Endodermal cell (in vitro differentiated cells): Measurements from ENCODE around the gene IL25. TPM values are rescaled to one million over a fixed set of nuclear protein-coding genes. Genes with fewer than 3 reads are reported as not detected.

Source experiments
- DNase-seq: peaks from one replicate; pipeline ENCODE4 v3.0.0-alpha.2; 2017
- H3K27ac ChIP-seq: 2 replicates; pipeline ENCODE4 v1.5.1; 2013; ENCODE audit warnings: mild to moderate bottlenecking, low read depth, low read length, moderate library complexity
- H3K27me3 ChIP-seq: 2 replicates; pipeline ENCODE4 v1.6.1; 2013; ENCODE audit warnings: mild to moderate bottlenecking, low read length, moderate library complexity; ENCODE audit not compliant: insufficient read depth, control insufficient read depth, poor library complexity, severe bottlenecking
- H3K36me3 ChIP-seq: 2 replicates; pipeline ENCODE4 v1.7.0; 2013; ENCODE audit warnings: mild to moderate bottlenecking, low read length, moderate library complexity; ENCODE audit not compliant: control insufficient read depth, insufficient read depth
- H3K4me1 ChIP-seq: one replicate; pipeline ENCODE4 v1.7.0; 2013; ENCODE audit warnings: low read length; ENCODE audit not compliant: control insufficient read depth, insufficient read depth
- H3K4me3 ChIP-seq: 2 replicates; pipeline ENCODE4 v1.5.1; 2013; ENCODE audit warnings: mild to moderate bottlenecking, low read length, moderate library complexity
- H3K9ac ChIP-seq: 2 replicates; pipeline ENCODE4 v1.6.1; 2013; ENCODE audit warnings: mild to moderate bottlenecking, low read length, moderate library complexity; ENCODE audit not compliant: poor library complexity, severe bottlenecking; ENCODE audit errors: extremely low read depth
- H3K9me3 ChIP-seq: 2 replicates; pipeline ENCODE4 v1.6.1; 2013; ENCODE audit warnings: mild to moderate bottlenecking, low read length, moderate library complexity; ENCODE audit not compliant: control insufficient read depth
- H3K27ac Mint-ChIP-seq: 2 replicates; pipeline ENCODE4 v1.8.0; 2020; ENCODE audit warnings: mixed read lengths
- H3K27me3 Mint-ChIP-seq: 2 replicates; pipeline ENCODE4 v1.8.0; 2021; ENCODE audit warnings: mild to moderate bottlenecking, mixed read lengths; ENCODE audit not compliant: insufficient read depth
- H3K36me3 Mint-ChIP-seq: 2 replicates; pipeline ENCODE4 v1.8.0; 2020; ENCODE audit warnings: low read depth, mixed read lengths
- H3K4me1 Mint-ChIP-seq: 2 replicates; pipeline ENCODE4 v1.8.0; 2020; ENCODE audit warnings: mixed read lengths
- H3K4me3 Mint-ChIP-seq: 2 replicates; pipeline ENCODE4 v1.8.0; 2020; ENCODE audit warnings: mild to moderate bottlenecking, moderate library complexity, mixed read lengths
- H3K9me3 Mint-ChIP-seq: 2 replicates; pipeline ENCODE4 v1.8.0; 2020; ENCODE audit warnings: mild to moderate bottlenecking, mixed read lengths
- CTCF ChIP-seq: fragments of 200-600 bp; sonication (generic); conservative IDR thresholded peaks from 2 replicates; pipeline ENCODE4 v1.5.0; 2021; ENCODE audit warnings: antibody characterized with exemption, mild to moderate bottlenecking
- WGBS, 2 experiments: methylation state at CpG; one replicate each; pipeline versions ENCODE4 v1.1.5 to v1.1.7; 2013; ENCODE audit warnings: missing lambda C conversion rate in 2 of 2, mixed read lengths in 1 of 2; ENCODE audit not compliant: insufficient coverage in 1 of 2, insufficient read length in 1 of 2; 5-methylcytosine and 5-hydroxymethylcytosine counted together
- total RNA-seq, 2 donors: library from RNA; stranded (reverse); fragmentation: NEBNext Ultra II Directional in 1 of 2; extraction: Animal tissue kit (Norgen Biotek cat#: 25700) in 1 of 2; gene quantifications; 2 replicates in 1 of 2; 3 replicates in 1 of 2; pipeline ENCODE4 v1.2.1, GENCODE V29; 2021

IL25 gene
- total RNA-seq, 2 donors from 2014 or later = not detected

DNA sequence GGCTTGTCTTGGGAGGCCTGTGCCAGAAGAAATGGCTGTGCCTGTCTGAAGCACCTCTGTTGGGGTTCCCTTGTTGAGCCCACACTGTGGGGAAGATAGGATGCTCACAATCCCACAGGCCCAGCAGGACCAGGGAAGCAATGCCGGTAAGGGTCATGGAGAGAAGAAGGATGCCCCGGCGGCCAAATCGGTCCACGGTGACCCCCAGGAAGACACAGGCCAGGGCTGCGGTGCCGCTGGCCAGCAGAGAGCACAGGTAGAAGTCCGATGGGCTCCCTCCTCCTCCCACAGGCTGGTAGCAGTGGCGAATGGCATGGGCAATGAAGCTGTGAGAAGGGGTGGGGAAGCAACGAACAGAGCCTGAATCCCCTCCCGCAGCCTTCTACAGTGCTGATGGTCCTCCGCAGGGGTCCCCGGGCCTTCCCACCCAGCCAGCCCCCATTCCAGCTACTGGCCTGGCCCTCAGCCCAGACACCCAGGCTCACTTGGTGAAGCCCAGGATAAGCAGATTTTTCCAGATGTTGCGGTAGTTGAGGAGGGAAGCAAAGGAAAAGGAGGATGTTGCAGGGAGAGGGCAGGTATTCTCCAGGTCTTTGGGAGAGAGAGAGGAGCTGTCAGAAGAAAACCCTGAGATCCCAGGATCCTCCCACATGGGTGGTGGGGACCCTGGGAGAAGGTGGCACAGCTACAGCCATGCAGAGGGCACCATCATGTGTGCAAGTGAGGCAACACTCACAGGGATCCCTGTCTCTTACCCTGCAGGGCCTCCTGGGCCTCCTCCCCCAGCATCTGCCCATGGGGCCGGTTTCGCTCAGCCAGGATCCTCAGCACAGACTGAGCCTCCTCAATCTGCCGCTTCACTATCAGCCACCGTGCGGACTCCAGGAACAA is 25.0 kb upstream of the IL25 start:
- H3K36me3 Mint-ChIP-seq = peaks cover 21% of the 10 kb centered on the region

GRCh38 chr14:23348297-23348655 is 24.3 kb upstream of the IL25 start:
- Histone ChIP-seq H3K27ac (no peak overlapping the region), H3K9ac (no peak overlapping the region), H3K4me1 (peaks cover 19% of the 10 kb centered on the region), H3K36me3 (no peaks in the 10 kb centered on the region), H3K27me3 (peaks cover 8% of the 10 kb centered on the region), H3K9me3 (peaks cover 6% of the 10 kb centered on the region), H3K4me3 (no peak overlapping the region)
- no peak for DNase-seq
- Mint-ChIP-seq H3K4me3 (no peak overlapping the region), H3K27me3 (peaks cover 27% of the 10 kb centered on the region), H3K36me3 (peaks cover 21% of the 10 kb centered on the region), H3K4me1 (peaks cover 24% of the 10 kb centered on the region), H3K9me3 (peaks cover 1% of the 10 kb centered on the region), H3K27ac (no peak overlapping the region)
- whole genome bisulfite sequencing, 2 experiments = 82 to 99% methylated on average over 4 to 6 of the region's 6 CpGs
- no peak for TF ChIP-seq CTCF

More for the DNA sequence above, 25.0 kb upstream of the IL25 start:
- H3K4me3 ChIP-seq = no peak overlapping the region
- peak; percentile 31 for DNase-seq
- no peak for TF ChIP-seq CTCF
- 93 to 97% methylated on average over 5 to 19 of the region's 19 CpGs for WGBS, 2 experiments
- no peak overlapping the region for H3K27ac ChIP-seq
- Mint-ChIP-seq H3K27me3 (peaks cover 23% of the 10 kb centered on the region), H3K27ac (no peak overlapping the region), H3K9me3 (peaks cover 1% of the 10 kb centered on the region), H3K4me3 (no peak overlapping the region), H3K4me1 (peaks cover 23% of the 10 kb centered on the region)
- H3K9me3 ChIP-seq = peaks cover 6% of the 10 kb centered on the region
- peaks cover 19% of the 10 kb centered on the region for H3K4me1 ChIP-seq
- no peak overlapping the region for H3K9ac ChIP-seq
- peaks cover 8% of the 10 kb centered on the region for H3K27me3 ChIP-seq
- no peaks in the 10 kb centered on the region for H3K36me3 ChIP-seq

DNA sequence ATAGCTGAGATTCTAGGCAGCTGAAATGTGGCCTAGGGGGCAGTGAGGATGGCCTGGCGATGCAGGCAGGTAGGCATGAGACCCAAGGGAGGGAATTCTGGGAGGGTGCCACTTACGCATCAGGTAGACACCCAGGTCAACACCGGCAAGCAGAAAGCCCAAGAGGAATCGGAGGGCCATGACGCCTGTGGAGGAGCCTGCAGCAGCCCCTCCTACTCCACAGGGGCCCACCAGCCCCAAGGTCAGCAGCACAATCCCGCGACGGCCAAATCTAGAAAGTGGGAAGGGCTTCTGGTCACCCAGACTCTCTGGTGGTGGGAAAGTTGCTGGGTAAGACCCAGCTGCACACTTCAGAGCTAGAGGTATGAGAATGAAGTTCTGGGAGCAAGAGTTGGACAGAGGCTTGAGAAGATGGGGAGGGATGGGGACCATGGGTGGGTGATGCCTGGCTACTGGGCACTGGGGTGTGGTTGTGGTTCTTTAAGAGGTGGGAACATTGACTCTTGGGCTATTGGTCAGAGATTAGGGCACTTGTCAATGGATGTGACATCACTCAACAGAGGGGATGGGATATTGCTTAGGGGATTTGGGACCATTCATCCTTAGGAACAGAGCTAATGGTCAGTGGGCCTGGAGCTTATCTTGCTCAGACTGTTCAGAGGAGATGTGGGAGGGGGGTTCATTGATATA is 23.3 kb upstream of the IL25 start:
- Histone ChIP-seq H3K9ac (no peak overlapping the region), H3K27me3 (peaks cover 8% of the 10 kb centered on the region), H3K27ac (no peak overlapping the region), H3K4me3 (no peak overlapping the region), H3K36me3 (no peaks in the 10 kb centered on the region), H3K9me3 (peaks cover 3% of the 10 kb centered on the region), H3K4me1 (peaks cover 18% of the 10 kb centered on the region)
- no peak for DNase-seq
- Mint-ChIP-seq H3K27ac (no peak overlapping the region), H3K4me1 (peaks cover 23% of the 10 kb centered on the region), H3K27me3 (peaks cover 37% of the 10 kb centered on the region), H3K9me3 (peaks cover 1% of the 10 kb centered on the region), H3K4me3 (no peak overlapping the region), H3K36me3 (peaks cover 21% of the 10 kb centered on the region)
- no peak for TF ChIP-seq CTCF
- 89 to 95% methylated on average over 5 to 8 of the region's 8 CpGs for WGBS, 2 experiments
